ENCODE results near the gene C19orf81.

Gene C19orf81

DNA sequence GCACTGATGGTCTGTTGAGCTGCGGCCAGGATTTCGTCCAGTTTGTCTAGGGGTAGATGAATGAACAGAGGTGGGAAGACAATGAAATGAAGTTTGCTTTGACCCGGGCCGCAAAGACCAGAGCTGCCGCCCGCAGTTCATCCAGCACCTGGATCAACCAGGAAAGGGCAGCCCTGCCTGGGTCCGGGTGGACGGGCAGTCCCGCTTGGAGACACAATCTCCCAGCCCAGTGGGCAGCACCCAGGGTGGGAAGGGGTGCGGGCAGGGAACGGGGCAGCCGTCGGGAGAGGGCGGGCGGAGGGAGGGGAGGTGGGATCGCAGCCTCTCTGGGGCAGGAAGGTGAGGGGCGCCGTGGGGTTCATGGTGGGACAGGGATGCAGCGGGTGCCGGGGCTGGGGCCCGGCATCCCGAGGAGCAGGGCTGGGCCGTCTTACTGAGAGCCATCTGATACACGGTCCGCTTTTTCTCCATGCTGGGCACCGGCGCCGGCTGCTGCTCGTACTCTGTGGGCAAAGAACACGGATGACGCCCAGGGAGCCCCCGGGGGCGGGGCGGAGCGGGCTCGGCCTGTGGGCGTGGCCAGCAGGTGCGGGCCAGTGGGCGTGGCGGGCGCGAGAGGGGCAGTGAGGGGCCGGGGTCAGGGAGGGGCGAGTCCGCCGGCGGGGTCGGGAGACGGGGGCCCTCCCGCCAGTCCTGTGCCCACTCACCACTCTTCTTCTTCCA is 37.2 kb downstream of the C19orf81 start:
- DNase-seq = no peak

DNA sequence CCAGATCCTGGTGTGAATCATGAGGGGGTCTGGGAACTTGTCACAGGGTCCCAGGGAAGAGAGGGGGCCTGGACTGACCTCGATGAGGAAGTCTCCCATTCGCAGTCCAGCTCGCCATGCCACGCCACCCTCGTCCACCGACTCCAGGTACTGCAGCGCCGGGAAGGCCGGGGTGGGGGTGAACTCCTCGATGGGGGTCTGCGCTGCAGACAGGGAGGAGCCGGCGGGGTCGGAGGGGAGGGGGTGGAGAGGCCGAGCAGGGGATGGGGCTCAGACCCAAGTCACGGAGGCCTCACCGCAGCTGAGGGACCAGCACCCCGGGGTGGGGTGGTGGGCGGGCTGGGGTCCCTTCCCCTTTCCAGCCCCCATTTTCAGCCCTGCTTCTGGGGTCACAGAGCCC is 39.5 kb downstream of the C19orf81 start:
- DNase-seq = no peak

DNA sequence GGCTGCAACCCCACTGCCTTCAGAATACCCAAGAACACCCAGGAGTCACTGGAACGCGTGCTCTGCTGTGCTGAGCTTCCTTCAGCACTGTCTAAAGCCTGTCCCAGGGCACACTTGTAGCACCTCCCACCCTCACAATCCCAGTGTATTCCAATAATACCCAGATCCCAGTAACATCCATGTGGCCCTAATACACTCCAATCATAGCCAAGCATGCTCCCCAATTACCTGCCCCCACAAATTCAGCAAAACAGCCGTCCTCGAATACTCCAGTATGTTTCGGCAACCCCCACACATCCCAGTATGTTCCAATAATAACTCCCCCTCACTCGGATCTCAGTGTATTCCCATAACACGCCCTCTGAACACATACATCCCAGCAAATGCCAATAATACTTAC is 41.2 kb downstream of the C19orf81 start:
- no peak for DNase-seq

DNA sequence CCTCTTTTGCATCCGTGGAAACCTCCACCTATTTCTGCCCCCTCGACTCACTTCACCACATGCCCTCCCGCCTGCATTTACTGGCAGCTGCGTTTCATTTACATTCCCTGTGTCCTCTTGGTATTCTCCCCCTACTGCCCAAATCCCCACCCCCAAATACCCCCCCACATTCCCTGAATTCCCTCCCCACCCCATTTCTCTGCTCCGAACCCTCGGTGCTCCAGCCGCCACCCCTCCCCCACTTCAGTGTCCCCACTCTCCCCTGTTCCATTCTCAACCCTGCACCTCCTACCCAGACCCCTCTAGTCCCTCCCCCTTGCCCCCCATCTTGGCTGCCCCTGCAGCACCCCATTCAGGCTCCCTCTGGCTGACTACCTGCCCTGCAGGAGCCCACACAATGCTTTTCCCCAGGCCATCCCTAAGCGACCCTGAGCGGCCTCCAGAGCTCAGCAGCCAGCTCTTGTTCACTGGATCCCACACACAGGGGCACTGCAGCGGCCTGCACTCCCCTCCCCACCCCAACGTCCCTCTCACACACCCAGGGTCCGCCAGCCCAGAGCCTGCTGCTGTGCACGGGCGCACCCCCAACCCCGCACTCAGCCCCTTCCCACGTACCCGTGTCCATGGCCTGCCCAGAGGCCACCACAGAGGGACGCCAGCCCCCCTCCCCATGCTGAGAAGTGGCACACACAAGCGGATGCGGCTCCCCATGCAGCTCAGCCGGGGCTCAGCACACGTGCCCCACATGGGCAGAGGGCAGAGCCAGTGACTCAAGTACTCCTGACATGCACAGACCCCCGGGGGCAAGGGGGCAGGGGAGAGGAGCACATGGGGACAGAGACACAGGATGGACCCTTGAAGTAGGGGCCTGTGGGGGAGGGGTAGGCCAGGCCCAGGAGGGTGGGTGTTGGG is 44.1 kb downstream of the C19orf81 start:
- DNase-seq = no peak

DNA sequence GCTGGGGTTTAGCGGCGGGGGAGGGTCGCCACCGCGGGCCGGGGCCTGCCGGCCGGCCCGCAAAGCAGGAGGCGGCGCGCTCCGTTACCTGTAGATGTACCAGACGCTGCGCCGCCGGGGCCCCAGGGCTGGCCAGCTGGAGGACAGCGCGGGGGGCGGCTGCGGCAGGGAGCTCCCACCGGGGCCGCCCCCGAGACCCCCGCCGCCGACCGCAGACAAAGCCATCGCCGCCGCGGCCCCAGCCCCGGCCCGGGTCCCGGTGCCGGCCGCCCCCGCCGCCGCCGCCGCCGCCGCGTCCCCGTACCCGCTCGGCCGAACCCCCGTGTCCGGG is 45.5 kb downstream of the C19orf81 start:
- DNase-seq = no peak

DNA sequence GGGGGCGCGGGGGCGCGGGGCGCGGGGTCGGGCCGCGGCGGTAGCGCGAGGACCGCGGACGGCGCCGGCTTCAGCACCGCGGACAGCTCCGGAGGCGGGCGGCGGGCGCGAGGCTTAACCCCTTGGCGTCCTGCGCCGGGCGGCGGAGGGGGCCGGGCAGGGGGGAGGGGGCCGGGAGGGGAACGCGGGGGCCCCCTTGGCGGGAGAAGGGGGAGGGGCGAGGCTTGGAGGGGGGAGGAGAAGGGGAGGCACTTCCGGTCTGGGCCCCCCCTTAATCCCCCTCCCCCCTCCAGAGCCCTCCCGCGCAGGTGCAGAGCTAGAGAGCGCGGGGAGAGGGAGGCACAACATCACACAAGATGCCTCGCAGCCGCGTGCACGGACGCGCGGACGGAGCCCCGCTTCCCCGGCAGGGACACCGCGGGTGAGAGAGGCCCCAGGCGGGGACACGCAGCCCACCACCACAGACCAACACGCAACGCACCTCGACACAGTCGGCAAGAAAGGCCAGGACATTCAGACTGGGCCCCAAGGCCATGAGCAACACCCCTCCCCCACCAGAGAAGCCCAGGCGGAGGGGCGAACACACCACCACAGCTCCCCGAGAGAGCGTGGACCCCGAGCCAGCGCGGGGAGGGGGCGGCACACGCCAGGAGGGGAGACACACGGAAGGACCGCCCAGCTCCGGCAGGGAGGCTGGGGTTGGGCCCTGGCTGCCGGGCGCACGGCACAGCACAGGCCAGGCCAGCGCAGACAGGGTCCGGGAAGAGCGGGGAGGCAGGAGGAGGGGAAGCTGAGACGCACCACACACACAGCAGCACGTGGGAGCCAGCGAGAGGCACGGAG is 46.2 kb downstream of the C19orf81 start:
- DNase-seq = no peak

DNA sequence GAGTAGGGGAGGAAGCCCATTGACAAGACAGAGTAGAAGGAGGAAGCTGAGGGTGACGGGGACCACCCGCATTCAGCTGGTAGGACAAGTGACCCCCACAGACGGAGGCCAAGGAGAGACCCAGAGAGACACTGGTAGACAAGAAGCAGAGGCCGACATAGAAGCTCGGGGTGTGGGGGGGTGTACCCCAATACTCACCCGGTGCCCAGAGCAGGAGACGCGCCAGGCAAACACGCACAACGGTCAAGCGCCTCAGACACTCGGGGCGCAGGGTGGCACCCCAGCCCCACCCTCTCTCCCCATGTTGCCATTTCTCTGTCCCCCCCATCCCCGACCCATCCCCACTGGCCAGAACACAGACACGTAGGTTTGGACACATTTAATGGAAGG is 46.8 kb downstream of the C19orf81 start:
- no peak for DNase-seq

DNA sequence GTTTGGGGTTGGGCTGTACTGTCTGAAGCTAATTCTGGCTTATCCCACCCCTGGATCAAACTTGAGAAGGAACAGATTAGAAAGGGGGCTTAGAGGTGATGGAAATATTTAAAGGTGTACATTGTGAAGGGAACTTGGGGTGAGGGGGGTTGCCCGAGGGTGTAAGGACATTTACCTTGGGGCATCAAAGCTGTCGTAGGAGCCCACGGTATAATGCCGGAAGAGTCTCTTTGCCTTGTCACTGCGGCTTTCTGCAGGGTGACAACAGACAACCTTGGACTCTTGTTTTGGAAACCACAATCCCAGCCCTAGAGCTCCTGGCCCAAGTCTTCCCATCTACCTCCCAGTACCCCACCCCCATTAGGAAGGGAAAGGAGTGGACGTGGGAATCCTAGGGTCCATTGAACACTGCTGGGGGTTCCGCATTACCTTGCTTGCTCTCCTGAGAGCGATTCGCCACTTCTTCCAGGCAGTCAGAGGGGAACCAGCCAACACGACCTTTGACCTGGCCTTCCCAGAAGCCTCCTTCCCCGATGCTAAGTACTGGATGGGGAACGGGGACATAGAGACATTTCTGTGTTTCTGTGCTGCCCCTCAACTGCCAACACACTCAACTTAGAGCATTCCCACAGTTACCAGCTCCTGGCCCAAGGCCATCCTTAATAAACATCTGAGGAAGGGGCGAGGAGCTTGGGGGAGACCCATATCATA is 48.3 kb downstream of the C19orf81 start:
- no peak for DNase-seq

DNA sequence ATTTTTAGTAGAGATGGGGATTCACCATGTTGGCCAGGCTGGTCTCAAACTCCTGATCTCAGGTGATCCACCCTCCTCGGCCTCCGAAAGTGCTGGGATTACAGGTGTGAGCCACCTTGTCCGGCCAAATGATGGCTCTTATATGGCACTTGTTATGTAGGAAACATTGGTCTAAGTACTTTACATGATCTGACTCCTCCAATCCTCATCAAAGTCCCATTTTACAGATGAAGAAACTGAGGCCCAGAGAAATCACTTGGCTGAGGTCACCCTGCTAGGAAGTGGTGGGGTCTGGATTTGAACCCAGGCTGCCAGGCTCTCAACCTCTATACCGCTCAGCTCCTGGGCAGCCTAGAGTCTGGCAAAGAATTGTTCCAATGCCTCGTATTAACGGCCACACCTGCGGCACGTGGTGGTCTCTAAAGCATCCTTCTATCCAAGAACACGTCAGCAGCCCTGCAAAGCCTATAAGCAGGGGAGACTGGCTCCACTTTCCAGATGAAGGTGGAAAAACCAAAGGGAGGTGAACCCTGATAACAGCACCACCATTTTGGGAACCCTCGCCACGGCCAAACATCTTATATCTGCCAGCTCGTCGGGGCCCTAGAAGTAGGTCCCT is 52.2 kb downstream of the C19orf81 start:
- no peak for DNase-seq

DNA sequence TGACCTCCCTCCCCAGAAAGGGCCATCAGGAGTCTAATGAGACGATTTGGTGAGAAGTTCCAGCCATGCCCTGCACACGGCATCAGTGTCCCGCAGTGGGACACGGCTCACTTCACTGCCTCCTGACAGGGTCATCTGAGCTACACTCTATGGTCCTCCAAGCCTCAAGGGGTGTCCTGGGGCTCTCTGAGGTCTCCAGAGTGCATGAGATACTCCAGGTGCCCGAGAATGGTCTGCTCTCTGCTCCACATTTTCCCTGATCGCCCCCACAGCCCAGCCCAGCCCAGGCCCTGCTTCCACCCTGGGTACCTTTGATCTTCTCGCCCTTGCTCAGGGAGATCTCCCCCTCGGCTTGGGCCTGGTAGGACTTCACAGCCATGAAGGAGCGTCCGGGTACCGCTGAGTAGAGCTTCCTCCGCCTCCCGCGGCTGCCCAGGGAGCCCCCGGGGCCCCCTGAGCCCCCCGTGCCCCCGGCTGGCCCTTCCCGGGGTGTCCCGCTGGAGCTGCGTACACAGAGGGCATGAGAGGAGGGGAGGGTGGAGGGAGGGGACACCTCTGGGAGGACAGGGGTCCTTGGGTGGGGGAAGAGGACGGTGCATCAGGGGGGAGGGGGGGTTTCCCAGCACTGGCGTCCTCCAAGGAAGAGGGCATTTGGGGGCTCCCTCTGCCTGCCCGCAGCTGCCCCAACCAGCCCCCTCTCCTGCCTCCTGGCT is 53.1 kb downstream of the C19orf81 start:
- DNase-seq = no peak

DNA sequence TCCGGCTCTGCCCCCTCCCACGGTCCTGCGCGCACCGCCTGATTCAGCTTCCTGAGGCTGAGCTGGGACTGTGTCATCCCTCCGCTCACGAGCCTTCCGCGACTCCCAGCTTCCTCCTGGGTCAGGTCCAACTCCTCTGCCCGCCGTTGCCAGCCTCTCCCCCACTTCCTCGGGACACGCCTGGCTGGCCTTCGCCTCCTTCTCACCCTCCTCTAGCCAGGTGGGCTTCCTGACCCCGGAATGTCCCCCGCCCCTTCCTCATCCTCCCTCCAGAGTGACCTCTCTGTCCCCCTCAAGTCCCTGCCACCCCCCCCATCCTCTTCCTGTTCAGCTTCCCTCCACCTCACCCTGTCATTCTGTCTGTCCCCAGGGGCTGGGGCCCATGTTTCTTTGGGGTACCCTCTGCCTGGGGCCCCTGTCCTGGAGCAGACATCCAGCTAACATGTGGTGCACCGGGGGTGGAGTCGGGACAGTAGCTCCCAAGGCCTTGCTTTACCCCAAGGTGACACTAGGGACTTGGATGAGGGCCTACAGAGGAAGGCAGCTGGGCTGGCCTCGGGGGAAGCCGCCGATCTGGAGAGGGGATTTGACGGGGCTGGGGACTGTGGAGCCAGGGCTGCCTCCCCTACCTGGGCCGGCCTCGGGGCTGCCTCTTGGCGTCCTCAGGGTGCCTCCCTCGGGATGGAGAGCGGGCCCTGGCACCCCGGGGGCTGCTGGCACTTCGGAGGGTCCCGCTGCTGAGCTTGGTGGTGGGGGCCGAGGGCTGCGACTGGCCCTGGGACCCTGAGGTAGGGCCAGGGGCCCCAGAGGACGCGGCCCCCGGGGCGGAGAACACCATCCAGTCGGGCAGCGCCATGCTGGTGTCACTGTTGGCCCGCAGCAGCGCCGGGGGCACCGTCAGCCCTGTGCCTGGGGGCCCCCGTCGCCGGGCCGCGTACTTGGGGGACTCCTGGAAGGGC is 53.9 kb downstream of the C19orf81 start:
- DNase-seq = no peak

DNA sequence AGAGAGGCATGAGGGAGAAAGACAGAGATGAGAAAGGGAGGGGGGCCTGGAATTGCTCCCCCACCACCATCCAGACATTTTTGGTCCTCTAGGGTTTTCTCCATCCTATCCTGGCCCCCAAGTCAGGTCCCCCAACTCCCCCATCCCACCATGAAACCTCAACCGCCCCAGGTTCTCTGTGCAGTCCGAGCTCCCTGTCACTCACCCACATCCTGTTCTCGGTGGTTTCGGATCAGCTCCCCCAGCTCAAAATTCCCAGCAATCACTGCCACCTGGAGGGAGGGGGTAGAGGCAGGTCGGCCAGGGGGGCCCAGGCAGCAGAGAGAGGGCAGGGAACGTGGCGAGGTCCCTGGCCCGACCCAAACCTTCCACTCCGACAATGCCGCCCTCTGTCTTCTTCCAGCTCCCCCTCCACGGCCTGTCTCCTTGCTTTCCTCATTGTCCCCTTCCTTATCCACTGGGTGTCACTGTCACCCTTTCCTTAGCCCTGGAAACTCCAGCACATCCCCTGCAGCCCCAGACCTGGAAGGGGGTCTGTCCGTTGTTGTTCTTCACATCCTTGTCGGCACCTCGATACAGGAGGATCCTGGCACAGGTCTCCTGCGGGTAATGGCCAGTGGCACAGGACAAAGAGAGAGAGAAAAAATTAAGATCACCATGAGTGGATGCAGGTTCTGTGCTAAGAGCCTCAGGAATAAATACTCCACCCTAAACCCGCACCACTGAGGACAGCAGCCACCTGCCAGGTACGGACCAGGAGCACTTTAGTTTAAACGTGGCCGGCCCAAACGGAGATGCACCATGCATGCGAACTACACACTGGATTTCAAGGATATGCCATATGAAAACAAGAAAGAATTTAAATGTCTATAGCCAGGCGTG is 54.9 kb downstream of the C19orf81 start:
- DNase-seq = no peak

DNA sequence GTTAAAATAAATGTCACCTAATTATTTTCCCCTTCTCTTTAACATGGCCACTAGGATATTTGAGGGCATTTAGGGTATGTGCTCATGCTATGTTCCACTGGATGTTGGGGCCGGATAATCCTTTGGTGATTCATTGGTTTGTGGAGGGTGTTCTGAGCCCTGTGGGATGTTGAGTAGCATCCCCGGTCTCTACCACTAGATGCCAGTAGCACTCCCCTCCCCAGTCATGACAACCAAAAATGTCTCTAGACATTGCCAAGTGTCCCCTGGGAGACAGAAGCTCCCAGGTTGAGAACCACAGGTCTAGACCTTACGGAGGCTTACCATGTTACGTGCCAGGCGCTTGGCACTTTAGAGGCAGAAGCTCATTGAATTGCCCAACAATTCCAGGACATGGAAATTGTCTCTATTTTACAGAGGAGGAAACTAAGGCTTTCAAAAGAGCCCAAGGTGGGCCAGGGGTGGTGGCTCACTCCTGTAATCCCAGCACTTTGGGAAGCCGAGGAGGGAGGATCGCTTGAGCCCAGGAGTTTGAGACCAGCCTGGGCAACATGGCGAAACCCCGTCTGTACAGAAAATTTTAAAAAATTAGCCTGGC is 56.3 kb downstream of the C19orf81 start:
- no peak for DNase-seq

DNA sequence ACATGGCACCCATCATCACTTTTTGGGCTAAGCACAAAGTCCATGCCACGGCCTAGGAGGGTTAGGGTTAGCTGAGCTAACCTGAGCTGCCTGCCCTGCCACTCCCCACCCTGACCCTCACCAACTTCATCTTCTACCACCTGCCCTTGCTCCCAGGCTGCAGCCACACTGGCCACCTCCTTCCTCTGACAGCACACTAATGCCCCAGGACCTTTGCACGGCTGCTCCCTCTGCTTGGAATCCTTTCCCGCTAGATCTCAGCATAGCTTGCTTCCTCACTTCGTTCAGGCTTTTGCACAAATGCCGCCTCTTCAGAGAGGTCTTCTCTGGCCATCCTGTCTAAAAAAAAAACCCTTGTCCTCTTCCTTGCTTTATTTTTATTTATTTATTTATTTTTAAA is 57.1 kb downstream of the C19orf81 start:
- no peak for DNase-seq

DNA sequence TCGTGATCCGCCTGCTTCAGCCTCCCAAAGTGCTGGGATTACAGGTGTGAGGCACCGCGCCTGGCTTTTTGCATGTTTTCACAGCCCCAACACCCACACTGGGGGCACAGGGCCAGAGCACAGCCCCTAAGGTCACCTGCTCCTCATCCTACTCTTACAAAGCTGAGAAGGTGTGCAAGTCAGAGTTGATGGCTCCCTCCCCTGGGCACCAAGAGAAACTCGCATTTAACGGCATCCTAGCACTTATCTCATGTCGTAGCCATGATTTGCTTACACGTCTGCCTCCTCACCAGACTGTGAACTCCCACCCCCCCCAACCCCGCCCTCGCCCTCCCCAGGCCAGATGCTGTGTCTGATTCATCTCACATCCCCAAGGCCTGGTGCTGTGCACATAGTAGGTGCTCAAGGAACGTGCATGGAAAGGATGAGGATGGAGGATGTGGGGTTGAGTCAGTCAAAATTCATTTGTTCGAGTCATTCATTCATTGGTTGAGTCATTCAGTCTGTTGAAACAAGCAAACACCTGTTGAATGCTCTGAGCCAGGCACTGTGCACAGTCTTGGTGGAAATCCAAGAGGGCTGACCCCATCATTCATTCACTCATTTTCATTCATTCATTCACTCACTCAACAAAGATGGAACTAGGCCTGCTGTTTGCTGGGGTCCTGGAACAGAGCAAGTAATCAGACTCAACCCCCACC is 59.1 kb downstream of the C19orf81 start:
- DNase-seq = no peak
